ENCODE measurements around the gene CEACAM21.
"Not testable (repeated sequence)": the region's sequence is repeated elsewhere in the genome, so short reads cannot be mapped to it uniquely, and the experiment has no call there.

CEACAM21 gene

GRCh38 chr19:41577833-41578232 lies 1.9 kb downstream of the CEACAM21 start:
- Histone ChIP-seq H3K4me2 (no peak overlapping the region), H3K79me2 (ENCODE audit: insufficient read depth, low read depth) (no peaks in the 10 kb centered on the region), H3K27me3 (ENCODE audit: insufficient read depth, low read depth) (no peaks in the 10 kb centered on the region), H3K4me1 (ENCODE audit: low read depth, poor library complexity, severe bottlenecking) (no peaks in the 10 kb centered on the region), H3K27ac (no peak overlapping the region), H3K36me3 (ENCODE audit: insufficient read depth) (no peaks in the 10 kb centered on the region), H2AFZ (ENCODE audit: low read depth) (no peak overlapping the region), H4K20me1 (ENCODE audit: insufficient read depth) (no peaks in the 10 kb centered on the region), H3K9ac (no peak overlapping the region), H3K4me3 (IDR thresholded peaks at IDR 0.05; ENCODE audit: insufficient read depth, low read depth, low read length) (no peak overlapping the region)
- TF ChIP-seq CTCF (conservative IDR thresholded peaks at IDR 0.05; ENCODE audit: low read depth, low read length) = no peak

- no peak overlapping the region for H3K4me3 ChIP-seq (IDR thresholded peaks at IDR 0.05; ENCODE audit: insufficient read depth, low read depth, low read length)
- H3K27ac ChIP-seq = no peak overlapping the region
- H2AFZ ChIP-seq (ENCODE audit: low read depth) = no peak overlapping the region
- no peaks in the 10 kb centered on the region for H3K79me2 ChIP-seq (ENCODE audit: insufficient read depth, low read depth)
- no peaks in the 10 kb centered on the region for H3K4me1 ChIP-seq (ENCODE audit: low read depth, poor library complexity, severe bottlenecking)
- H3K9ac ChIP-seq = no peak overlapping the region
- no peaks in the 10 kb centered on the region for H3K36me3 ChIP-seq (ENCODE audit: insufficient read depth)
- no peak for TF ChIP-seq CTCF (conservative IDR thresholded peaks at IDR 0.05; ENCODE audit: low read depth, low read length)
- H4K20me1 ChIP-seq (ENCODE audit: insufficient read depth) = no peaks in the 10 kb centered on the region
- H3K4me2 ChIP-seq = no peak overlapping the region
- H3K27me3 ChIP-seq (ENCODE audit: insufficient read depth, low read depth) = no peaks in the 10 kb centered on the region
Measured at GRCh38 chr19:41578886-41579285, 2.9 kb downstream of the CEACAM21 start.

- H3K27me3 ChIP-seq (ENCODE audit: insufficient read depth, low read depth); H3K4me1 ChIP-seq (ENCODE audit: low read depth, poor library complexity, severe bottlenecking); H3K27ac ChIP-seq; H3K4me3 ChIP-seq (IDR thresholded peaks at IDR 0.05; ENCODE audit: insufficient read depth, low read depth, low read length); H3K79me2 ChIP-seq (ENCODE audit: insufficient read depth, low read depth); H3K4me2 ChIP-seq; H2AFZ ChIP-seq (ENCODE audit: low read depth); H4K20me1 ChIP-seq (ENCODE audit: insufficient read depth); H3K36me3 ChIP-seq (ENCODE audit: insufficient read depth); H3K9ac ChIP-seq: not testable (repeated sequence)
Measured at GRCh38 chr19:41581068-41581467, 5.1 kb downstream of the CEACAM21 start.

- H2AFZ ChIP-seq (ENCODE audit: low read depth); H3K4me1 ChIP-seq (ENCODE audit: low read depth, poor library complexity, severe bottlenecking); H3K4me2 ChIP-seq; H3K36me3 ChIP-seq (ENCODE audit: insufficient read depth); H4K20me1 ChIP-seq (ENCODE audit: insufficient read depth); H3K27ac ChIP-seq; H3K9ac ChIP-seq; H3K79me2 ChIP-seq (ENCODE audit: insufficient read depth, low read depth); H3K27me3 ChIP-seq (ENCODE audit: insufficient read depth, low read depth); H3K4me3 ChIP-seq (IDR thresholded peaks at IDR 0.05; ENCODE audit: insufficient read depth, low read depth, low read length): not testable (repeated sequence)
Measured at GRCh38 chr19:41582577-41583182, 6.7 kb downstream of the CEACAM21 start.

GRCh38 chr19:41584260-41584810 lies 8.4 kb downstream of the CEACAM21 start:
- TF ChIP-seq CTCF (conservative IDR thresholded peaks at IDR 0.05; ENCODE audit: low read depth, low read length) = no peak
- H3K27me3 ChIP-seq (ENCODE audit: insufficient read depth, low read depth) = no peaks in the 10 kb centered on the region; the same call in 1 of the 2 replicates

More at GRCh38 chr19:41584260-41584810, 8.4 kb downstream of the CEACAM21 start:
- Histone ChIP-seq H4K20me1 (ENCODE audit: insufficient read depth) (no peaks in the 10 kb centered on the region), H3K4me1 (ENCODE audit: low read depth, poor library complexity, severe bottlenecking) (no peaks in the 10 kb centered on the region), H2AFZ (ENCODE audit: low read depth) (no peak overlapping the region), H3K9ac (no peak overlapping the region), H3K4me3 (IDR thresholded peaks at IDR 0.05; ENCODE audit: insufficient read depth, low read depth, low read length) (no peak overlapping the region), H3K27ac (no peak overlapping the region), H3K79me2 (ENCODE audit: insufficient read depth, low read depth) (no peaks in the 10 kb centered on the region), H3K4me2 (no peak overlapping the region), H3K36me3 (ENCODE audit: insufficient read depth) (no peaks in the 10 kb centered on the region)
